T-cell (primary cell): ENCODE measurements around the gene MCF2L. TPM values are rescaled to one million over a fixed set of nuclear protein-coding genes. Genes with fewer than 3 reads are reported as not detected.

ENCODE experiments used
- ATAC-seq, 4 experiments: fragments of 200-7000 bp in 3 of 4; fragments of 150-1000 bp in 1 of 4; cut with Tn5 transposase; replicated peaks in 1 of 4; 1 replicate in 3 of 4; 2 replicates in 1 of 4; pipeline ENCODE4 v1.10.0; 2021; ENCODE audit warnings: moderate library complexity in 3 of 4, mild to moderate bottlenecking in 2 of 4, moderate number of reproducible peaks in 1 of 4
- CTCF ChIA-PET, 2 donors: fragments of 300-600 bp; sonication (Branson Sonifier 250); formaldehyde crosslinking; loops; one replicate each; lab custom pipeline; 2022; ENCODE audit warnings: antibody characterized with exemption in 2 of 2; lab: Charles Lee
- POLR2A ChIA-PET, 2 donors: fragments of 300-600 bp; sonication (Branson Sonifier 250); formaldehyde crosslinking; loops; one replicate each; lab custom pipeline; 2022; ENCODE audit warnings: antibody characterized with exemption in 2 of 2; lab: Charles Lee
- DNase-seq, 35 experiments: peaks; one replicate each; pipeline versions ENCODE4 v3.0.0 to v3.0.0-alpha.2; 2013 to 2023
- H3K27ac ChIP-seq: one replicate; pipeline ENCODE4 v1.5.1; 2013; ENCODE audit warnings: low read length
- H3K27me3 ChIP-seq, 2 experiments: replicated peaks in 1 of 2; 1 replicate in 1 of 2; 2 replicates in 1 of 2; pipeline versions ENCODE4 v1.6.1 to v1.7.0; 2013; ENCODE audit warnings: low read length in 1 of 2, mixed read lengths in 1 of 2; ENCODE audit not compliant: control insufficient read depth in 2 of 2, insufficient read depth in 2 of 2; ENCODE audit errors: extremely low read depth in 1 of 2
- H3K36me3 ChIP-seq, 2 donors: 1 replicate in 1 of 2; 2 replicates in 1 of 2; pipeline versions ENCODE4 v1.6.1 to v1.7.0; 2013; ENCODE audit warnings: low read length in 1 of 2; ENCODE audit not compliant: control insufficient read depth in 2 of 2, insufficient read depth in 1 of 2; ENCODE audit errors: extremely low read depth in 1 of 2
- H3K4me1 ChIP-seq, 2 experiments: 1 replicate in 1 of 2; 2 replicates in 1 of 2; pipeline versions ENCODE4 v1.6.1 to v1.7.0; 2013; ENCODE audit warnings: low read length in 2 of 2, mixed read lengths in 1 of 2; ENCODE audit not compliant: insufficient read depth in 2 of 2, control insufficient read depth in 1 of 2; ENCODE audit errors: extremely low read depth in 1 of 2
- H3K4me3 ChIP-seq, 2 donors: 1 replicate in 1 of 2; 2 replicates in 1 of 2; pipeline versions ENCODE4 v1.5.1 to v1.7.0; 2013; ENCODE audit warnings: mild to moderate bottlenecking in 2 of 2, low read length in 1 of 2, moderate library complexity in 1 of 2; ENCODE audit not compliant: control insufficient read depth in 1 of 2; ENCODE audit errors: extremely low read depth in 1 of 2
- H3K9me3 ChIP-seq: 2 replicates; pipeline ENCODE4 v1.7.0; 2013
- H3K27ac Mint-ChIP-seq, 2 donors: one replicate each; pipeline ENCODE4 v1.8.0; 2020 to 2021; ENCODE audit warnings: mild to moderate bottlenecking in 2 of 2, mixed read lengths in 2 of 2
- H3K27me3 Mint-ChIP-seq, 2 donors: one replicate each; pipeline ENCODE4 v1.8.0; 2021 to 2022; ENCODE audit warnings: mixed read lengths in 2 of 2
- H3K36me3 Mint-ChIP-seq: one replicate; pipeline ENCODE4 v1.8.0; 2021; ENCODE audit warnings: mixed read lengths
- H3K4me1 Mint-ChIP-seq, 3 donors: one replicate each; pipeline ENCODE4 v1.8.0; 2020 to 2022; ENCODE audit warnings: mixed read lengths in 3 of 3, mild to moderate bottlenecking in 1 of 3
- H3K4me3 Mint-ChIP-seq, 3 donors: one replicate each; pipeline ENCODE4 v1.8.0; 2020 to 2022; ENCODE audit warnings: mild to moderate bottlenecking in 3 of 3, mixed read lengths in 3 of 3, moderate library complexity in 3 of 3
- H3K9me3 Mint-ChIP-seq, 3 donors: one replicate each; pipeline ENCODE4 v1.8.0; 2020 to 2022; ENCODE audit warnings: mixed read lengths in 3 of 3
- WGBS: methylation state at CpG from one replicate; pipeline ENCODE4 v1.1.5; 2013; ENCODE audit warnings: missing lambda C conversion rate; ENCODE audit not compliant: insufficient coverage; 5-methylcytosine and 5-hydroxymethylcytosine counted together
- total RNA-seq, 35 experiments: library from RNA in 6 of 35; stranded (reverse) in 6 of 35; fragments of 120-200 nt in 1 of 35; gene quantifications; one replicate each; pipeline versions ENCODE4 v1.2.1 to v1.2.4 and lab custom pipeline; 2013 to 2026

MCF2L gene
- total RNA-seq, 5 donors from 2014 or later (not counting 1 experiment from before 2014, with no cell fraction given) = 18.2 to 30.0 (median 24.7) TPM

DNA sequence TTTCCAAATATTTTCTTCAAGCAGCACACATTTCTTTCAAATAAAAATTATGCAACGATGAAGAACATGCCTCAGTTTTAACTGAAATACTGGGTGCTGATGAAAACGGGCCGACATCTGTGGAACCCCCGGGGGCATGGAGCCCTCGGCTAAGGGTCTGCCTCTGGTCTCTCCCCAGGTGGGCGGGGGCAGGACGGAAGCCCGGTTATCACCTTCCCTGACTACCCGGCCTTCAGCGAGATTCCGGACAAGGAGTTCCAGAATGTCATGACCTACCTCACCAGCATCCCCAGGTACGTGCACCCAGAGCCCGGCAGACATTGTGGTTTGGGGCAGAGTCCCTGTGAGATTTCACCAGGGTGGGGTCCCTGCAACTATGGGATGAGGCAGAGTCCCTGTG is 55.5 kb downstream of the MCF2L start:
- Mint-ChIP-seq H3K4me1 (peaks cover 5 to 9% (median 9%) of the 10 kb centered on the region in 3 donors), H3K36me3 (peaks cover 5% of the 10 kb centered on the region), H3K27me3 (no peaks in the 10 kb centered on the region), H3K27ac (no peak overlapping the region), H3K9me3 (no peaks in the 10 kb centered on the region), H3K4me3 (no peak overlapping the region)
- H3K36me3 ChIP-seq = no peaks in the 10 kb centered on the region
- H3K9me3 ChIP-seq = no peaks in the 10 kb centered on the region
- ATAC-seq (no peak), DNase-seq (no peak)
- 81% methylated on average over 8 of the region's 13 CpGs for WGBS
- H3K4me1 ChIP-seq = peaks cover 0 to 2% of the 10 kb centered on the region in 2 experiments
- no peak overlapping the region for H3K27ac ChIP-seq
- POLR2A ChIA-PET = no interaction called here
- CTCF ChIA-PET = no interaction called here
- H3K27me3 ChIP-seq = peaks cover 0 to 2% of the 10 kb centered on the region in 2 experiments
- H3K4me3 ChIP-seq = no peak overlapping the region

DNA sequence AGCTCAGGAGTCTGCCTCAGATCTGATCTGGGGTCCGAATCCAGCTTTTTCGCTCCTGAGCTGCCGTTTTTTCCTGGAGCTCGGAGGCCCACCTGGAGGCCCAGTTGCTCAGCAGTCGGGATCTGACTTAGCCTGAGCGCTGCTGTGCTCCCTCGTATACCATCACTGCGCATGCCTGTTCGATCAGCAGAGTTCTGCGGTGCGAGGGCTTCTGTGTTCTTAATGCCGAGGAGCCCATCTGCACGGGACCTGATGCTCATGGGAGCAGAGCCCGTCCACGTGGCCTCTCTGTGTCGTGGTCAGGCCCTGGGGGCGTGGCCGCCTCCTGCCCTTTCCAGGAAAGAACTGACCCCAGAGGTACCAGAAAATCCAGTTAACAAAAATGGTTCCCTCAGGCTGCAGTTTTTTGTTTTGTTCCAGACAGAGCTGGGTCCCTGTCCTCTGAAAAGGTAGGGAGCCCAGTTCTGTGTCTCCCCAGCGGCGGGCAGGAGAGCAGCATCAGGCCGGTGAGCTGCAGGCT is 57.4 kb downstream of the MCF2L start:
- H3K4me3 Mint-ChIP-seq = no peak overlapping the region
- ATAC-seq = no peak
- ChIA-PET POLR2A (no interaction called here), CTCF (no interaction called here)
- H3K27ac Mint-ChIP-seq = no peak overlapping the region
- no peak for DNase-seq
- peaks cover 0 to 5% of the 10 kb centered on the region in 2 experiments for H3K4me1 ChIP-seq
- H3K36me3 ChIP-seq = no peaks in the 10 kb centered on the region
- no peak overlapping the region for H3K4me3 ChIP-seq
- no peaks in the 10 kb centered on the region for H3K27me3 Mint-ChIP-seq
- H3K4me1 Mint-ChIP-seq = no peaks in the 10 kb centered on the region
- H3K27ac ChIP-seq = no peak overlapping the region
- peaks cover 5% of the 10 kb centered on the region for H3K36me3 Mint-ChIP-seq
- peaks cover 0 to 2% of the 10 kb centered on the region in 2 experiments for H3K27me3 ChIP-seq
- no peaks in the 10 kb centered on the region for H3K9me3 ChIP-seq
- WGBS = 90% methylated on average over 20 of the region's 21 CpGs
- no peaks in the 10 kb centered on the region for H3K9me3 Mint-ChIP-seq

DNA sequence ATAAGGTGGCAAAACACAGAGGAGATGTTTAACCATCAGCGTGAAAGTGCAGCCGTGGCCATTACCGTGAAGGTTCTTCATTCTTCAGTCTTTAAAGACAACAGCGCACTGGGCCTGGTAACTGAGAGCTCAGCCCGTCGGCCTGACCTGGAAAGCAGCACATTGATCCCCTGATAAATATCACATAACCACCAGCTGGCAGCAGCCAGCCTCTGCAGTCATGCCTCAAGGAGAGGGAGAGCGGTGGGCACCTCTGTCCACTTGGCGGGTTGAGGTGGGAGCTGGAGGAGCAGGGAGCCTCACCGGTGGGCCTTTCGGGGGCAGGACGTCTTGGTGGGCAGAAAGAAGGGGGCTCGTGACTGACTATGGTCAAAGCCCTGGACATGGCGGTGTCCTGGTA is 58.1 kb downstream of the MCF2L start:
- Mint-ChIP-seq H3K27me3 (no peaks in the 10 kb centered on the region), H3K27ac (no peak overlapping the region), H3K36me3 (peaks cover 5% of the 10 kb centered on the region), H3K4me1 (peaks cover 0 to 4% (median 0%) of the 10 kb centered on the region in 3 donors), H3K4me3 (no peak overlapping the region), H3K9me3 (no peaks in the 10 kb centered on the region)
- Histone ChIP-seq H3K4me3 (no peak overlapping the region), H3K36me3 (no peaks in the 10 kb centered on the region), H3K27ac (no peak overlapping the region), H3K9me3 (no peaks in the 10 kb centered on the region), H3K4me1 (peaks cover 0 to 5% of the 10 kb centered on the region in 2 experiments), H3K27me3 (peaks cover 0 to 2% of the 10 kb centered on the region in 2 experiments)
- ATAC-seq = no peak
- CTCF ChIA-PET = no interaction called here
- 82% methylated on average over 6 of the region's 13 CpGs for WGBS
- DNase-seq = no peak
- POLR2A ChIA-PET = no interaction called here

DNA sequence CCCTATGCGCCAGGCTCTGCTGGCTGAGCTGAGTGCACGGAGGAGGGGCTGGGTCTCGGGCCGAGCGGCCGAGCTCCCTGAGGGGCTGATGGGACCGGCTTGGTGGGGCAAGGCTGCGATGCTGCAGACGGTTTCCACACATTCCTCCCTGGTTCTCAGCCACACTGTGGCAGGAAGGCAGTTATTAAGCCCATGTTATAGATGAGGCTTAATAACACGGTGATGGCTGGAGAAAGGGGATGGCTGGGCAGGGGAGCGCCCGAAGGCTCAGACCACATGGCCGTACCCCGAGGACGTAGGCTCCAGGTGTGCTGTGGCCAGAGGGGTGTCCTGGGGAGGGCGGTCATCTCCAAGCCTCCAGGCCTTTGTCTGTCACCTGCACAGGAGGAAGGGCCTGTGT is 58.6 kb downstream of the MCF2L start:
- H3K27ac Mint-ChIP-seq = no peak overlapping the region
- H3K27me3 ChIP-seq = peaks cover 0 to 2% of the 10 kb centered on the region in 2 experiments
- no peak for DNase-seq
- H3K27me3 Mint-ChIP-seq = no peaks in the 10 kb centered on the region
- peaks cover 5% of the 10 kb centered on the region for H3K36me3 Mint-ChIP-seq
- H3K4me1 Mint-ChIP-seq = peaks cover 0 to 4% (median 0%) of the 10 kb centered on the region in 3 donors
- WGBS = 93% methylated on average over 16 of the region's 16 CpGs
- H3K4me3 Mint-ChIP-seq = no peak overlapping the region
- POLR2A ChIA-PET = no interaction called here
- H3K4me1 ChIP-seq = peaks cover 0 to 5% of the 10 kb centered on the region in 2 experiments
- no peak overlapping the region for H3K27ac ChIP-seq
- H3K9me3 ChIP-seq = no peaks in the 10 kb centered on the region
- H3K9me3 Mint-ChIP-seq = no peaks in the 10 kb centered on the region
- H3K36me3 ChIP-seq = no peaks in the 10 kb centered on the region
- CTCF ChIA-PET = no interaction called here
- H3K4me3 ChIP-seq = no peak overlapping the region
- no peak for ATAC-seq

DNA sequence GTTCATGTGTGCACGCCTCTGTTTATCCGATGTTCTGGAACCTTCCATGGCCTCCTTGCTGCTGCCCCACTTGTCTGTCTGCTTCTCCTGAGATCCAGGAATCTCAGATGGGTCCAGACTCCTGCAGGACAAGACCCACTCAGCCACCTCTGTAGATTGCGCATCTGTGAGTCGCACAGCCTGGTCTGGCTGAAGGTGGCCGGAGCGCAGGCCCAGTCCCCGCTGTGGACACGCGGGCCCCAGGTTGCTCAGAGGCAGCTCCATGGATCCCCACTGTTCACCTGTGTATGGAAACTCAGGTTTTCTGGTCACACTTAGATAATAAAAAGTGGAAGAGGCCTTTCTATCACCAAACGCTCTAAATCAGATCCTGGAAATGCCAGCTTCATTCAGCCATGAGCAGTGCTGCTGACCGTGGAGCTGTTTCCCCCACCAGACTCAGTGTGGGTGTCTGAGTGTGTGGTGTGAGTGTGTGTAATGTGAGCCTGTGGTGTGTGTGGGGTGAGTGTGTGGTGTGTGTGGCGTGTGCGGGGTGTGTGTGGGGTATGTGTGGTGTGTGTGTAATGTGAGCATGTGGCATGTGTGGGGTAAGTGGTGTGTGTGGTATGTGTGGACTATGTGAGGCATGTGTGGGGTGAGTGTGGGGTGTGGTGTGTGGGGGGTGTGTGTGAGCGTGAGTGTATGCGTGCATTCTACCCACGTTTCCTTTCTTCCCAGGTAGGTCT is 59.5 kb downstream of the MCF2L start:
- Mint-ChIP-seq H3K9me3 (no peaks in the 10 kb centered on the region), H3K27me3 (no peaks in the 10 kb centered on the region), H3K4me3 (no peak overlapping the region), H3K4me1 (peaks cover 0 to 4% (median 0%) of the 10 kb centered on the region in 3 donors), H3K36me3 (no peaks in the 10 kb centered on the region), H3K27ac (no peak overlapping the region)
- Histone ChIP-seq H3K4me1 (peaks cover 0 to 5% of the 10 kb centered on the region in 2 experiments), H3K27ac (no peak overlapping the region), H3K9me3 (no peaks in the 10 kb centered on the region), H3K27me3 (peaks cover 0 to 2% of the 10 kb centered on the region in 2 experiments), H3K4me3 (no peak overlapping the region), H3K36me3 (no peaks in the 10 kb centered on the region)
- ATAC-seq = no peak
- DNase-seq = no peak
- ChIA-PET POLR2A (no interaction called here), CTCF (interaction anchor here (1.3 to 3.9 kb wide), 2 partner anchors 86 kb away, joined by 3 to 15 read pairs; no protein-coding TSS in a partner anchor)
- WGBS = 94% methylated on average over 12 of the region's 16 CpGs

DNA sequence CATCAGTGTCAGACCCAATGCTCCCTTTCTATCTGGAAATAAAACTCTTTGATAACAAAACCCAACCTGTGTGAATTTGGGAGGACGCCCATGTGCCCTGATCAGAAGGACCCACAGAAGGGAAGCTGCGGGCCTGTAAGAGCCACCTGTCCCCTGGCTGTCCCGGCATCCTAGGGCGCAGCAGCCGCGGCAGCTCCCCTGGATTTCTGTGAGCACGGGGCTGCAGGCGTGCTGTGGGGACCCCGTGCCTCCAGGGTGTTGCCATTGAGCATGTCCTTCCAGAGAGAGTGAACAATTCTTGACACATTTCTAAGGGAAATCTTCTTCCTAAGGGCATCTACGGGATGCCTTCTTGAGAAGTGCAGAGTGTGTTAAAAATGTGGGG is 60.0 kb downstream of the MCF2L start:
- no peak for ATAC-seq
- Mint-ChIP-seq H3K4me1 (peaks cover 0 to 4% (median 0%) of the 10 kb centered on the region in 3 donors), H3K4me3 (no peak overlapping the region), H3K27ac (no peak overlapping the region), H3K27me3 (no peaks in the 10 kb centered on the region), H3K9me3 (no peaks in the 10 kb centered on the region), H3K36me3 (no peaks in the 10 kb centered on the region)
- 92% methylated on average over 8 of the region's 10 CpGs for WGBS
- Histone ChIP-seq H3K27ac (no peak overlapping the region), H3K4me1 (peaks cover 0 to 5% of the 10 kb centered on the region in 2 experiments), H3K27me3 (peaks cover 0 to 2% of the 10 kb centered on the region in 2 experiments), H3K9me3 (no peaks in the 10 kb centered on the region), H3K36me3 (no peaks in the 10 kb centered on the region), H3K4me3 (no peak overlapping the region)
- POLR2A ChIA-PET = no interaction called here
- CTCF ChIA-PET = interaction anchor here (1.3 to 3.9 kb wide), 2 partner anchors 86 kb away, joined by 3 to 15 read pairs; no protein-coding TSS in a partner anchor
- no peak for DNase-seq
